ENCODE data around the gene ECM2.

DNA sequence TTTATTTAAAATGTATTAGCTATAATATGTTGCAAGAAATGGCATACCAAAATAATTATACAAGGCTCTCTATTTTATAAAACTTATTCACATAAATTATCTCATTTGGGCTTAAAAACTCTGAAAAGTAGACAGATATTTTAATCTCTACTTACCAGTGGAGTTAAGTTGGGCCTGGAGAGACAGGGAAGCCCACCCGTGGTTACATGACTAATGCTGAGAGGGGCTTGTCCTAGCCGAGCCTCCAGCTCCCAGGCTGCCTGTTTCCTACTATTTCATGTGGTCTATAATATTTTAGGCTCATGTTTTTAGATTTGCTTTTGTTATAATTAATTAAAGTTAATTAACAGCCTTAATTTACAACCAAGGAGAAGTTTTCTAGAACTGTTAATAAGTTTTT, 32.6 kb downstream of the ECM2 start:
- TF ChIP-seq, protein P1, sequence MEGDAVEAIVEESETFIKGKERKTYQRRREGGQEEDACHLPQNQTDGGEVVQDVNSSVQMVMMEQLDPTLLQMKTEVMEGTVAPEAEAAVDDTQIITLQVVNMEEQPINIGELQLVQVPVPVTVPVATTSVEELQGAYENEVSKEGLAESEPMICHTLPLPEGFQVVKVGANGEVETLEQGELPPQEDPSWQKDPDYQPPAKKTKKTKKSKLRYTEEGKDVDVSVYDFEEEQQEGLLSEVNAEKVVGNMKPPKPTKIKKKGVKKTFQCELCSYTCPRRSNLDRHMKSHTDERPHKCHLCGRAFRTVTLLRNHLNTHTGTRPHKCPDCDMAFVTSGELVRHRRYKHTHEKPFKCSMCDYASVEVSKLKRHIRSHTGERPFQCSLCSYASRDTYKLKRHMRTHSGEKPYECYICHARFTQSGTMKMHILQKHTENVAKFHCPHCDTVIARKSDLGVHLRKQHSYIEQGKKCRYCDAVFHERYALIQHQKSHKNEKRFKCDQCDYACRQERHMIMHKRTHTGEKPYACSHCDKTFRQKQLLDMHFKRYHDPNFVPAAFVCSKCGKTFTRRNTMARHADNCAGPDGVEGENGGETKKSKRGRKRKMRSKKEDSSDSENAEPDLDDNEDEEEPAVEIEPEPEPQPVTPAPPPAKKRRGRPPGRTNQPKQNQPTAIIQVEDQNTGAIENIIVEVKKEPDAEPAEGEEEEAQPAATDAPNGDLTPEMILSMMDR (IDR thresholded peaks at IDR 0.05) = no peak
- no peak for TF ChIP-seq POLR2A (IDR thresholded peaks at IDR 0.05)

All from Peyer's patch (tissue), 4 donors.